ENCODE data around the gene GALM. TPM values are rescaled to one million over a fixed set of nuclear protein-coding genes. Genes with fewer than 3 reads are reported as not detected.
"Not testable (repeated sequence)": the region's sequence is repeated elsewhere in the genome, so short reads cannot be mapped to it uniquely, and the experiment has no call there.

GALM gene
- total and polyA plus RNA-seq, 2 experiments from 2014 or later: 46.0 to 47.4 TPM

GRCh38 chr2:38671946-38672345 lies 6.0 kb downstream of the GALM start:
- no peak for TF ChIP-seq CTCF (IDR thresholded peaks at IDR 0.05; ENCODE audit: low read depth, low read length)
- no peaks in the 10 kb centered on the region for H3K9me3 ChIP-seq (ENCODE audit: low read depth)

GRCh38 chr2:38672445-38673391 lies 6.8 kb downstream of the GALM start:
- Histone ChIP-seq H3K27ac (no peak overlapping the region), H3K4me1 (ENCODE audit: low read depth) (peaks cover 7% of the 10 kb centered on the region), H3K4me3 (no peak overlapping the region), H3K27me3 (no peaks in the 10 kb centered on the region), H3K9me3 (ENCODE audit: low read depth) (no peaks in the 10 kb centered on the region), H3K36me3 (peaks cover 7% of the 10 kb centered on the region)
- DNase-seq (ENCODE audit: low read depth in 1 of 2, low spot score in 1 of 2): no peak
- TF ChIP-seq CTCF (IDR thresholded peaks at IDR 0.05; ENCODE audit: low read depth, low read length): no peak

More at GRCh38 chr2:38671946-38672345, 6.0 kb downstream of the GALM start:
- H3K27ac ChIP-seq: no peak overlapping the region
- peaks cover 7% of the 10 kb centered on the region for H3K36me3 ChIP-seq
- DNase-seq (ENCODE audit: low read depth in 1 of 2, low spot score in 1 of 2): no peak
- H3K27me3 ChIP-seq: no peaks in the 10 kb centered on the region
- H3K4me1 ChIP-seq (ENCODE audit: low read depth): peaks cover 9% of the 10 kb centered on the region
- no peak overlapping the region for H3K4me3 ChIP-seq

- Histone ChIP-seq H3K4me3 (no peak overlapping the region), H3K27ac (no peak overlapping the region), H3K27me3 (no peaks in the 10 kb centered on the region), H3K4me1 (ENCODE audit: low read depth) (no peaks in the 10 kb centered on the region), H3K9me3 (ENCODE audit: low read depth) (no peaks in the 10 kb centered on the region), H3K36me3 (peaks cover 29% of the 10 kb centered on the region)
- no peak for DNase-seq (ENCODE audit: low read depth in 1 of 2, low spot score in 1 of 2)
- TF ChIP-seq CTCF (IDR thresholded peaks at IDR 0.05; ENCODE audit: low read depth, low read length): no peak
Observed at GRCh38 chr2:38676681-38677080, 10.8 kb downstream of the GALM start.

GRCh38 chr2:38680868-38681267 lies 15.0 kb downstream of the GALM start:
- H3K4me1 ChIP-seq (ENCODE audit: low read depth); H3K9me3 ChIP-seq (ENCODE audit: low read depth); H3K27me3 ChIP-seq; DNase-seq (ENCODE audit: low read depth in 1 of 2, low spot score in 1 of 2); H3K27ac ChIP-seq; H3K4me3 ChIP-seq: not testable (repeated sequence)
- peaks cover 38% of the 10 kb centered on the region for H3K36me3 ChIP-seq

GRCh38 chr2:38682008-38682575 lies 16.2 kb downstream of the GALM start:
- no peak for TF ChIP-seq CTCF (IDR thresholded peaks at IDR 0.05; ENCODE audit: low read depth, low read length)
- H3K4me1 ChIP-seq (ENCODE audit: low read depth): no peaks in the 10 kb centered on the region

GRCh38 chr2:38682620-38683019 lies 16.7 kb downstream of the GALM start:
- H3K4me1 ChIP-seq (ENCODE audit: low read depth); H3K27me3 ChIP-seq; H3K27ac ChIP-seq; H3K9me3 ChIP-seq (ENCODE audit: low read depth); H3K4me3 ChIP-seq; DNase-seq (ENCODE audit: low read depth in 1 of 2, low spot score in 1 of 2): not testable (repeated sequence)
- peaks cover 32% of the 10 kb centered on the region for H3K36me3 ChIP-seq

More at GRCh38 chr2:38682008-38682575, 16.2 kb downstream of the GALM start:
- Histone ChIP-seq H3K27ac (no peak overlapping the region), H3K9me3 (ENCODE audit: low read depth) (no peaks in the 10 kb centered on the region), H3K4me3 (no peak overlapping the region), H3K36me3 (peaks cover 32% of the 10 kb centered on the region), H3K27me3 (no peaks in the 10 kb centered on the region)
- DNase-seq (ENCODE audit: low read depth in 1 of 2, low spot score in 1 of 2): no peak
